Astrocyte (in vitro differentiated cells and primary cell): Measurements from ENCODE around the gene NOA1.

Experiments used
- EZH2 ChIP-seq: IDR thresholded peaks from 2 replicates; pipeline ENCODE4 v1.6.1; 2012; ENCODE audit warnings: mild to moderate bottlenecking, low read length, inconsistent platforms; ENCODE audit not compliant: insufficient read depth
- TF ChIP-seq, protein P1 (sequence below): IDR thresholded peaks from 2 replicates; pipeline ENCODE4 v1.5.1; 2011; ENCODE audit warnings: low read depth, mild to moderate bottlenecking, inconsistent platforms, low read length, moderate library complexity; ENCODE audit not compliant: insufficient read depth

DNA sequence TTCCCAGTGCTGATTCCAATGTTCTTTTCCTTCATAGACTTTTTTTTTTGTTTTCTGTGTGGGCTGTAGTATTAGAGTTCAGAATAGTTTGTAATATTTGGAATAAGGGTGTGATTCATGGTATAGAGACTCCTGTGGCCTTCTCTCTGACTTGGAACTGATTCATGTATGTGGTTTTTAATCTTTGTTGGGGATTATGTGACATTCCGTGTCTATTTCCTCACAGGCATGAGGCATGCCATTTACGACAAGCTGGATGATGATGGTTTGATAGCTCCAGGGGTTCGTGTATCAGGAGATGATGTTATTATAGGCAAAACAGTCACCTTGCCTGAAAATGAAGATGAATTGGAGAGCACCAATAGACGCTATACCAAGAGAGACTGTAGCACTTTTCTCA lies 45.7 kb upstream of the NOA1 start:
- TF ChIP-seq, protein P1, sequence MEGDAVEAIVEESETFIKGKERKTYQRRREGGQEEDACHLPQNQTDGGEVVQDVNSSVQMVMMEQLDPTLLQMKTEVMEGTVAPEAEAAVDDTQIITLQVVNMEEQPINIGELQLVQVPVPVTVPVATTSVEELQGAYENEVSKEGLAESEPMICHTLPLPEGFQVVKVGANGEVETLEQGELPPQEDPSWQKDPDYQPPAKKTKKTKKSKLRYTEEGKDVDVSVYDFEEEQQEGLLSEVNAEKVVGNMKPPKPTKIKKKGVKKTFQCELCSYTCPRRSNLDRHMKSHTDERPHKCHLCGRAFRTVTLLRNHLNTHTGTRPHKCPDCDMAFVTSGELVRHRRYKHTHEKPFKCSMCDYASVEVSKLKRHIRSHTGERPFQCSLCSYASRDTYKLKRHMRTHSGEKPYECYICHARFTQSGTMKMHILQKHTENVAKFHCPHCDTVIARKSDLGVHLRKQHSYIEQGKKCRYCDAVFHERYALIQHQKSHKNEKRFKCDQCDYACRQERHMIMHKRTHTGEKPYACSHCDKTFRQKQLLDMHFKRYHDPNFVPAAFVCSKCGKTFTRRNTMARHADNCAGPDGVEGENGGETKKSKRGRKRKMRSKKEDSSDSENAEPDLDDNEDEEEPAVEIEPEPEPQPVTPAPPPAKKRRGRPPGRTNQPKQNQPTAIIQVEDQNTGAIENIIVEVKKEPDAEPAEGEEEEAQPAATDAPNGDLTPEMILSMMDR = no peak
- TF ChIP-seq EZH2 = no peak
